Astrocyte (in vitro differentiated cells and primary cell): Measurements from ENCODE around the gene KIAA0825. TPM values are rescaled to one million over a fixed set of nuclear protein-coding genes. Genes with fewer than 3 reads are reported as not detected.

ENCODE experiments used
- DNase-seq: peaks from one replicate; pipeline ENCODE4 v3.0.0-alpha.2; 2010; ENCODE audit warnings: low read depth
- FAIRE-seq: peaks from 2 replicates; lab custom pipeline; 2011; peaks lifted over from hg19 to GRCh38; lab: Jason Lieb, UNC
- H2AFZ ChIP-seq: 2 replicates; pipeline ENCODE4 v1.6.0; 2012; ENCODE audit warnings: low read depth, low read length, inconsistent platforms
- H3K27ac ChIP-seq: 2 replicates; pipeline ENCODE4 v1.5.1; 2011; ENCODE audit warnings: low read depth, low read length, inconsistent platforms
- H3K27me3 ChIP-seq: 2 replicates; pipeline ENCODE4 v1.6.0; 2011; ENCODE audit warnings: low read length, inconsistent platforms; ENCODE audit not compliant: insufficient read depth
- H3K36me3 ChIP-seq: 2 replicates; pipeline ENCODE4 v1.5.1; 2011; ENCODE audit warnings: low read length, inconsistent platforms; ENCODE audit not compliant: insufficient read depth
- H3K4me1 ChIP-seq: 2 replicates; pipeline ENCODE4 v1.5.1; 2011; ENCODE audit warnings: low read length, inconsistent platforms; ENCODE audit not compliant: insufficient read depth
- H3K4me2 ChIP-seq: 2 replicates; pipeline ENCODE4 v1.6.0; 2012; ENCODE audit warnings: low read length, inconsistent platforms
- H3K4me3 ChIP-seq: 2 replicates; pipeline ENCODE4 v1.5.1; 2011; ENCODE audit warnings: low read depth, mild to moderate bottlenecking, low read length, inconsistent platforms; ENCODE audit not compliant: insufficient read depth
- H3K79me2 ChIP-seq: 2 replicates; pipeline ENCODE4 v1.6.0; 2012; ENCODE audit warnings: mild to moderate bottlenecking, low read length, inconsistent platforms; ENCODE audit not compliant: insufficient read depth
- H3K9ac ChIP-seq: 2 replicates; pipeline ENCODE4 v1.6.0; 2012; ENCODE audit warnings: mild to moderate bottlenecking, low read length, inconsistent platforms
- H3K9me3 ChIP-seq: 2 replicates; pipeline ENCODE4 v1.5.1; 2012; ENCODE audit warnings: low read depth, mild to moderate bottlenecking, low read length, inconsistent platforms; ENCODE audit not compliant: insufficient read depth
- H4K20me1 ChIP-seq: 2 replicates; pipeline ENCODE4 v1.6.0; 2012; ENCODE audit warnings: low read length, inconsistent platforms; ENCODE audit not compliant: insufficient read depth
- H3K27ac Mint-ChIP-seq: one replicate; pipeline ENCODE4 v1.8.0; 2021; ENCODE audit warnings: mild to moderate bottlenecking, mixed read lengths; ENCODE audit not compliant: unreplicated experiment
- H3K27me3 Mint-ChIP-seq: one replicate; pipeline ENCODE4 v1.8.0; 2021; ENCODE audit warnings: low read depth, mixed read lengths; ENCODE audit not compliant: unreplicated experiment
- H3K36me3 Mint-ChIP-seq: one replicate; pipeline ENCODE4 v1.8.0; 2021; ENCODE audit warnings: low read depth, mixed read lengths; ENCODE audit not compliant: unreplicated experiment
- H3K4me1 Mint-ChIP-seq: one replicate; pipeline ENCODE4 v1.8.0; 2021; ENCODE audit warnings: low read depth, mixed read lengths; ENCODE audit not compliant: unreplicated experiment
- H3K4me3 Mint-ChIP-seq: one replicate; pipeline ENCODE4 v1.8.0; 2021; ENCODE audit warnings: mild to moderate bottlenecking, moderate library complexity, mixed read lengths; ENCODE audit not compliant: unreplicated experiment
- H3K9me3 Mint-ChIP-seq: one replicate; pipeline ENCODE4 v1.8.0; 2021; ENCODE audit warnings: mild to moderate bottlenecking, mixed read lengths; ENCODE audit not compliant: unreplicated experiment
- EZH2 ChIP-seq: IDR thresholded peaks from 2 replicates; pipeline ENCODE4 v1.6.1; 2012; ENCODE audit warnings: mild to moderate bottlenecking, low read length, inconsistent platforms; ENCODE audit not compliant: insufficient read depth
- total RNA-seq: library from RNA; stranded (reverse); gene quantifications from 2 replicates; pipeline ENCODE4 v1.2.1, GENCODE V29; 2021
- TF ChIP-seq, protein P1 (sequence below): IDR thresholded peaks from 2 replicates; pipeline ENCODE4 v1.5.1; 2011; ENCODE audit warnings: low read depth, mild to moderate bottlenecking, inconsistent platforms, low read length, moderate library complexity; ENCODE audit not compliant: insufficient read depth

KIAA0825 gene
- total RNA-seq, 1 donor from 2014 or later = 2.5 TPM

DNA sequence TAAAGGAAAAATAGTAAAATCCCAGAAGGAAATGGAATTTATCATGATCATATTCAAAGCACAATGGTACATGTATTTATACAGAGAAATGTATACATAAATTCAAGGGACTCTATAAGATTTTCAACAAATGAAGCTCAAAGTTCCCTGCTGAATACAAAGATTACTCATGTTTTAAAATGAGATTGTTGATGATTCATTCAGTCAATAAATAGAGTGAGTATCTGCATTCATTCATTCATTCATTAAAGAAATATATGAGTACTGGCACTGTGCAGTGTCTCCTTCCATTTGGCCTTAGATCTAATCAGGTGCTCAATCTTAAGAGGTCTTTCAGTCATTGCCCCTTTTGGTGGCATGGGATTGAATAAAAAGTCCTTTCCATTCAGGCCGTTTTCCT lies 310.0 kb downstream of the KIAA0825 start:
- H3K4me3 Mint-ChIP-seq = no peak overlapping the region
- no peaks in the 10 kb centered on the region for H3K9me3 Mint-ChIP-seq
- no peaks in the 10 kb centered on the region for H3K4me1 Mint-ChIP-seq

DNA sequence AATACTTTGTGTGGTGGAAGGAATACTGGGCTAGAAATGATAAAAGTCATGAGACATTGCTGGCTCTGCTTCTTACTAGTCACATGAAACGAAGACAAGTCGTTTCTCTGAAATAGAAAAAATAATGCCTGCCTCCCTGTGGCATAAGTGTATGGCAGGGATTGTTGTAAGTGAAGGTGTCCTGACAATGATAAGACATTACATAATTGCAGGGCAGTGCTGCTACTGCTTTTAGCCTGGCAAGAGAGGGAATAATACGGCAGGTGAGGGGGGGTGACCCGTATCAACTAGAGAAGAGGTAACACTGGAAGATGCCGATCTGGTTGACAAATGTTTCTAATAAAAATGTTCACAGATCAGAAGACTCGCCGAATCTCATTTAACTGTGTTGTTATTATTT lies 314.3 kb downstream of the KIAA0825 start:
- Histone ChIP-seq H3K4me3 (no peak overlapping the region), H4K20me1 (no peaks in the 10 kb centered on the region), H3K27me3 (no peaks in the 10 kb centered on the region), H3K79me2 (no peaks in the 10 kb centered on the region), H3K4me2 (no peak overlapping the region), H3K9ac (no peak overlapping the region), H3K27ac (no peak overlapping the region), H3K36me3 (no peaks in the 10 kb centered on the region), H3K9me3 (no peaks in the 10 kb centered on the region), H2AFZ (no peak overlapping the region), H3K4me1 (no peaks in the 10 kb centered on the region)
- FAIRE-seq (no peak), DNase-seq (no peak)
- no peak overlapping the region for H3K4me3 Mint-ChIP-seq
- no peaks in the 10 kb centered on the region for H3K36me3 Mint-ChIP-seq
- no peak overlapping the region for H3K27ac Mint-ChIP-seq
- no peaks in the 10 kb centered on the region for H3K9me3 Mint-ChIP-seq
- no peaks in the 10 kb centered on the region for H3K4me1 Mint-ChIP-seq
- TF ChIP-seq EZH2 = no peak
- TF ChIP-seq, protein P1, sequence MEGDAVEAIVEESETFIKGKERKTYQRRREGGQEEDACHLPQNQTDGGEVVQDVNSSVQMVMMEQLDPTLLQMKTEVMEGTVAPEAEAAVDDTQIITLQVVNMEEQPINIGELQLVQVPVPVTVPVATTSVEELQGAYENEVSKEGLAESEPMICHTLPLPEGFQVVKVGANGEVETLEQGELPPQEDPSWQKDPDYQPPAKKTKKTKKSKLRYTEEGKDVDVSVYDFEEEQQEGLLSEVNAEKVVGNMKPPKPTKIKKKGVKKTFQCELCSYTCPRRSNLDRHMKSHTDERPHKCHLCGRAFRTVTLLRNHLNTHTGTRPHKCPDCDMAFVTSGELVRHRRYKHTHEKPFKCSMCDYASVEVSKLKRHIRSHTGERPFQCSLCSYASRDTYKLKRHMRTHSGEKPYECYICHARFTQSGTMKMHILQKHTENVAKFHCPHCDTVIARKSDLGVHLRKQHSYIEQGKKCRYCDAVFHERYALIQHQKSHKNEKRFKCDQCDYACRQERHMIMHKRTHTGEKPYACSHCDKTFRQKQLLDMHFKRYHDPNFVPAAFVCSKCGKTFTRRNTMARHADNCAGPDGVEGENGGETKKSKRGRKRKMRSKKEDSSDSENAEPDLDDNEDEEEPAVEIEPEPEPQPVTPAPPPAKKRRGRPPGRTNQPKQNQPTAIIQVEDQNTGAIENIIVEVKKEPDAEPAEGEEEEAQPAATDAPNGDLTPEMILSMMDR = no peak
- no peaks in the 10 kb centered on the region for H3K27me3 Mint-ChIP-seq

More for the DNA sequence above, 310.0 kb downstream of the KIAA0825 start:
- Mint-ChIP-seq H3K27ac (no peak overlapping the region), H3K27me3 (no peaks in the 10 kb centered on the region), H3K36me3 (no peaks in the 10 kb centered on the region)
- TF ChIP-seq, protein P1 = no peak
- no peak for TF ChIP-seq EZH2
- no peak overlapping the region for H3K9ac ChIP-seq
- no peaks in the 10 kb centered on the region for H3K36me3 ChIP-seq
- H3K4me3 ChIP-seq = no peak overlapping the region
- no peak for FAIRE-seq
- DNase-seq = no peak
- H4K20me1 ChIP-seq = no peaks in the 10 kb centered on the region
- no peak overlapping the region for H3K27ac ChIP-seq
- no peak overlapping the region for H3K4me2 ChIP-seq
- H2AFZ ChIP-seq = no peak overlapping the region
- no peaks in the 10 kb centered on the region for H3K27me3 ChIP-seq
- H3K4me1 ChIP-seq = no peaks in the 10 kb centered on the region
- no peaks in the 10 kb centered on the region for H3K9me3 ChIP-seq
- H3K79me2 ChIP-seq = no peaks in the 10 kb centered on the region

DNA sequence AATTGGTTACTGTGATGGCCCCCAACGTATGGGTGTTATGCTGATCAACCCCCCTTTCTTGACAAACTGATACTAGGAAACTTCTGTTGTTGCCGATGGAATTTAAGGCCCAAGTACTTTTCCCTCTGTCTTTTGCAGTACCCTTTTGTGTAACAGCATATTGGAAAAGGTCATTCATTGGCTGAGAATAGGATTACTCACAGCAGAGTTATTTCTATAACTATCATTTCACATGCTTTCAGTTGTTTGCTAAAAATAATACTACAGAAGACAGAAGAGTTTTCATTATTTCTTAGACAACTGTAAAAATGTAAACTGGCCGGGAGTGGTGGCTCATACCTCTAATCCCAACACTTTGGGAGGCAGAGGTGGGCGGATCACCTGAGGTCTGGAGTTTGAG lies 329.5 kb downstream of the KIAA0825 start:
- no peaks in the 10 kb centered on the region for H3K4me1 ChIP-seq
- no peaks in the 10 kb centered on the region for H4K20me1 ChIP-seq
- H3K27ac ChIP-seq = no peak overlapping the region
- H3K27ac Mint-ChIP-seq = no peak overlapping the region
- H3K36me3 ChIP-seq = no peaks in the 10 kb centered on the region
- no peaks in the 10 kb centered on the region for H3K27me3 Mint-ChIP-seq
- H3K4me1 Mint-ChIP-seq = peaks cover 3% of the 10 kb centered on the region
- peaks cover 7% of the 10 kb centered on the region for H3K9me3 Mint-ChIP-seq
- H3K9me3 ChIP-seq = no peaks in the 10 kb centered on the region
- no peaks in the 10 kb centered on the region for H3K79me2 ChIP-seq
- peak; percentile 55 for FAIRE-seq
- no peak overlapping the region for H2AFZ ChIP-seq
- H3K27me3 ChIP-seq = no peaks in the 10 kb centered on the region
- H3K4me2 ChIP-seq = peak overlapping the region; percentile 14
- peak; percentile 64 for DNase-seq
- H3K4me3 ChIP-seq = no peak overlapping the region
- H3K36me3 Mint-ChIP-seq = no peaks in the 10 kb centered on the region
- no peak for TF ChIP-seq EZH2
- TF ChIP-seq, protein P1 = no peak
- H3K4me3 Mint-ChIP-seq = no peak overlapping the region
- H3K9ac ChIP-seq = no peak overlapping the region
